Sigmoid colon (tissue), 7 donors: ENCODE data around the gene ARHGDIB. TPM values are rescaled to one million over a fixed set of nuclear protein-coding genes. Genes with fewer than 3 reads are reported as not detected.
A peak's percentile ranks its signal among the peaks of the same experiment; 100 is the strongest.

ENCODE experiments used
- DNase-seq: peaks from one replicate; pipeline ENCODE4 v3.0.0-alpha.2; 2019
- H3K27ac ChIP-seq, 4 donors: fragments of 200-600 bp; sonication (generic); one replicate each; pipeline ENCODE4 v1.5.1; 2016 to 2019; ENCODE audit warnings: mild to moderate bottlenecking in 1 of 4
- H3K27me3 ChIP-seq, 3 donors: fragments of 200-600 bp; sonication (generic); one replicate each; pipeline ENCODE4 v1.5.1; 2019; ENCODE audit warnings: mild to moderate bottlenecking in 1 of 3
- H3K36me3 ChIP-seq, 4 donors: fragments of 200-600 bp; sonication (generic); one replicate each; pipeline ENCODE4 v1.5.1; 2016 to 2019
- H3K4me1 ChIP-seq, 4 donors: fragments of 200-600 bp; sonication (generic); one replicate each; pipeline ENCODE4 v1.5.1; 2017 to 2019
- H3K4me3 ChIP-seq, 4 donors: fragments of 200-600 bp; sonication (generic); one replicate each; pipeline ENCODE4 v1.5.1; 2017 to 2019; ENCODE audit warnings: mild to moderate bottlenecking in 2 of 4, moderate library complexity in 1 of 4
- H3K9me3 ChIP-seq, 4 donors: fragments of 200-600 bp in 3 of 4; sonication (generic) in 3 of 4; one replicate each; pipeline versions ENCODE4 v1.5.1 to v1.6.1; 2013 to 2019
- EP300 ChIP-seq, 4 donors: sonication (generic); formaldehyde crosslinking; IDR thresholded peaks; one replicate each; pipeline ENCODE4 v1.6.1; 2017; ENCODE audit warnings: antibody characterized with exemption in 4 of 4
- POLR2A ChIP-seq, 2 donors: fragments of 450-650 bp; IDR thresholded peaks; one replicate each; pipeline ENCODE4 v1.6.1; 2016; ENCODE audit warnings: antibody characterized with exemption in 2 of 2, mild to moderate bottlenecking in 2 of 2, moderate library complexity in 2 of 2
- POLR2AphosphoS5 ChIP-seq, 4 donors: sonication (generic); formaldehyde crosslinking; IDR thresholded peaks; one replicate each; pipeline ENCODE4 v1.6.1; 2017; ENCODE audit warnings: antibody characterized with exemption in 4 of 4
- WGBS, 2 donors: extraction: QIAGEN DNeasy Blood & Tissue Kit; methylation state at CpG; one replicate each; pipeline ENCODE4 v1.1.7; 2013; 5-methylcytosine and 5-hydroxymethylcytosine counted together
- intact Hi-C: fragments of 100-400 bp; cut with DNase I; formaldehyde crosslinking; loops from one replicate; pipeline ENCODE4 v1.15.1; 2023
- polyA plus RNA-seq, 3 donors: library from polyadenylated mRNA; stranded (reverse); fragments of 200-250 nt; gene quantifications; one replicate each; pipeline ENCODE4 v1.2.3, GENCODE V29; 2013
- total RNA-seq, 4 donors: library from RNA; depleted of rRNA; stranded (reverse); fragments of >200 nt; gene quantifications; one replicate each; pipeline ENCODE4 v1.1.0, GENCODE V29; 2016
- TF ChIP-seq, protein P1 (sequence below), 4 experiments: fragments of 450-650 bp in 3 of 4; fragments of 200-600 bp in 1 of 4; IDR thresholded peaks; one replicate each; pipeline ENCODE4 v1.5.1; 2016 to 2019; ENCODE audit warnings: antibody characterized with exemption in 4 of 4, mild to moderate bottlenecking in 3 of 4, moderate library complexity in 2 of 4
- donor health status: healthy with polysubstance abuse.
- donor health status: Bipolar disorder and iron deficiency.
- donor health status: healthy.

Gene ARHGDIB
- total and polyA plus RNA-seq, 7 donors: 21.0 to 304 (median 71.4) TPM

DNA sequence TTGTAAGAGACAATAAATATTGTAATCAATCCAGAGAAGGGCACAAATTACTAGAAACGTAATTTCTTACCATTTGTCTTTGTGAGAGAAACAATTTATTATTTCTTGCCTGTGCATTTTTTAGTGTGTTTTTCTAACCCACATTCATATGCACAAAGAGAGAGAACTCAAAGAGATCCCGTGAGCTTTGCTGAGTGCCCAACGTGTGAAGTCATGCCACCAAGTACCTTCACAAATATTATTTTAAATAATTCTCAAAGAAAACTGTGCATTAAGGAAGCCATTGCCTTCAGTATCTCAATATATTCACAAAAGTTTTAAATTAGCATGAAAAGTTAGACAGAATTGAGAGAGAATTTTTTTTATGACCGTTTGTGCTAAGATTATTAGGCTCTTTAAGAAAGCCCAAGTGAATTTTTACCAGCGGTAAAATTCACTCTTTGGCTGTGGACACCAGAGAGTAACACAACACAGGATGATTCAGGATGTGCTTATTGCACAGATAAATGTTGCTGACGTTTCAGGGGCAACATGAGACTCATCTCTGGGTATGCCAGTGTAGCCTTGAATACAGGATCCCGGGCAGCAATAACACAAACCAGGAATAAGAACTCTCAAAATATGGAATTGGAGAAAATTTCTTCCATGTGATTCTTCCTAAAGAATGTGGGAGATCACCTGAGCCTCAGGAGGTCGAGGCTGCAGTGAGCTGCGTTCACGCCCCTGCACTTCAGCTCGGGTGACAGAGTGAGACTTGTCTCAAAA, 2.9 kb downstream of the ARHGDIB start:
- peak overlapping the region in 1 of 4 donors; percentile 42 for H3K4me3 ChIP-seq
- WGBS, 2 donors: 51 to 78% methylated on average over 11 of the region's 11 CpGs
- no peaks in the 10 kb centered on the region for H3K9me3 ChIP-seq
- no peak for DNase-seq
- no peaks in the 10 kb centered on the region for H3K36me3 ChIP-seq
- peak overlapping the region in 2 of 4 donors; percentile 65 to 77 for H3K27ac ChIP-seq
- TF ChIP-seq EP300 (IDR thresholded peaks at IDR 0.05): no peak
- TF ChIP-seq, protein P1, sequence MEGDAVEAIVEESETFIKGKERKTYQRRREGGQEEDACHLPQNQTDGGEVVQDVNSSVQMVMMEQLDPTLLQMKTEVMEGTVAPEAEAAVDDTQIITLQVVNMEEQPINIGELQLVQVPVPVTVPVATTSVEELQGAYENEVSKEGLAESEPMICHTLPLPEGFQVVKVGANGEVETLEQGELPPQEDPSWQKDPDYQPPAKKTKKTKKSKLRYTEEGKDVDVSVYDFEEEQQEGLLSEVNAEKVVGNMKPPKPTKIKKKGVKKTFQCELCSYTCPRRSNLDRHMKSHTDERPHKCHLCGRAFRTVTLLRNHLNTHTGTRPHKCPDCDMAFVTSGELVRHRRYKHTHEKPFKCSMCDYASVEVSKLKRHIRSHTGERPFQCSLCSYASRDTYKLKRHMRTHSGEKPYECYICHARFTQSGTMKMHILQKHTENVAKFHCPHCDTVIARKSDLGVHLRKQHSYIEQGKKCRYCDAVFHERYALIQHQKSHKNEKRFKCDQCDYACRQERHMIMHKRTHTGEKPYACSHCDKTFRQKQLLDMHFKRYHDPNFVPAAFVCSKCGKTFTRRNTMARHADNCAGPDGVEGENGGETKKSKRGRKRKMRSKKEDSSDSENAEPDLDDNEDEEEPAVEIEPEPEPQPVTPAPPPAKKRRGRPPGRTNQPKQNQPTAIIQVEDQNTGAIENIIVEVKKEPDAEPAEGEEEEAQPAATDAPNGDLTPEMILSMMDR (IDR thresholded peaks at IDR 0.05): no peak
- no peak for TF ChIP-seq POLR2AphosphoS5 (IDR thresholded peaks at IDR 0.05)
- TF ChIP-seq POLR2A (IDR thresholded peaks at IDR 0.05): no peak
- H3K4me1 ChIP-seq: peaks cover 0 to 13% (median 8%) of the 10 kb centered on the region in 4 donors
- intact Hi-C loops: no loop called here
- no peaks in the 10 kb centered on the region for H3K27me3 ChIP-seq

DNA sequence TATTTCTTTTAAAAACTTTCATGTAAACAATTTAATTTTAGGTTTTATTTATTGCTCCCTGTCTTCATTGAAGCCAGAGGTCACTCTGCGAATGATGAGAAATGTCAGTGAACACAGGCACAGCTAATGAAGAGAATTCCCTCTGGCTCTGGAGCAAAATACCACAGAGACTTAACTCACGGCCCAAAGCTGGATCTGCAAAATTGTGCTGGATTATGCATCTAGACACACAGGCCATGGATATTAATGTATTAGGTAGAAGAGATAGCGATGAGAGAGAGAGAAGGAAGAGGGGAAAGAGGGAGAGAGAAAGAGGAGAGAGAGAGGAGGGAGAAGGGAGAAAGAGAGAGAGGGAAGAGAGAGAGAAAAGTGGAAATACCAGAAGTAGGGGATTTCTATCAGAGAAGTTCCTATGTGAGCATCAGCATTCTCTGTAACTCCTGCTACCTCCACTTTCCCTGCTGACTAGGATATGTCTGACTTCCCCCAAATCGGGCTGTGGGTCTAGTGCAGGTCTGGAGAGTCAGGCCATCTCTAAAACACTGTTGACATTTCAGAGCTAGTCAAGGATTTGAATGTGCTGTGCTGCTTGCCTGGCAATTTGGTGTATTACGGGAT, 3.7 kb downstream of the ARHGDIB start:
- WGBS, 2 donors: 55 to 80% methylated on average over 5 of the region's 5 CpGs
- Histone ChIP-seq H3K27ac (peak overlapping the region in 3 of 4 donors; percentile 24 to 77 (median 65)), H3K36me3 (no peaks in the 10 kb centered on the region), H3K27me3 (no peaks in the 10 kb centered on the region), H3K4me3 (no peak overlapping the region), H3K9me3 (no peaks in the 10 kb centered on the region), H3K4me1 (peaks cover 0 to 16% (median 9%) of the 10 kb centered on the region in 4 donors)
- intact Hi-C loops: no loop called here
- no peak for DNase-seq
- TF ChIP-seq, protein P1 (IDR thresholded peaks at IDR 0.05): no peak
- TF ChIP-seq POLR2A (IDR thresholded peaks at IDR 0.05): no peak
- no peak for TF ChIP-seq EP300 (IDR thresholded peaks at IDR 0.05)
- no peak for TF ChIP-seq POLR2AphosphoS5 (IDR thresholded peaks at IDR 0.05)

DNA sequence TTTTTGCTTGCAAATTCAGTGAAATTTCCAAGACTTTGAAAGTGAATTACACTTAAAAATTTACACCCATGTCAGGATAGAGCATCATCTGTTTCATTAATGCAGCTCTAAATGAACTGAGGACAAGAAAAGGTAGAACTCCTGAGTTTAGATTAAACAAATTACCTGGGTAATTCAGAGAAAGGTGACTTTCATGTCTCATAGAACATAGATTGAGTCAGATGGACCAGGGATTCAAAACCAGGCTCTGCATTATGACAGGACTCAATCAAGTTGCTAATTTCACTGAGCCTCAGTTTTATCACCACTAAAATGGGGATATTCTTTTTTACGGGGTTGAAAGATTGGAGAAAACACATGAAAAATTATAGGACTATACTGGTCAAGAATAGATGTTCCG, 4.5 kb downstream of the ARHGDIB start:
- 52 to 83% methylated on average over 2 of the region's 2 CpGs for WGBS, 2 donors
- no peak for DNase-seq
- Histone ChIP-seq H3K9me3 (no peaks in the 10 kb centered on the region), H3K36me3 (no peaks in the 10 kb centered on the region), H3K27ac (peak overlapping the region in 3 of 4 donors; percentile 24 to 77 (median 65)), H3K4me3 (no peak overlapping the region), H3K27me3 (no peaks in the 10 kb centered on the region), H3K4me1 (peaks cover 0 to 23% (median 16%) of the 10 kb centered on the region in 4 donors)
- TF ChIP-seq EP300 (IDR thresholded peaks at IDR 0.05): no peak
- TF ChIP-seq POLR2A (IDR thresholded peaks at IDR 0.05): no peak
- TF ChIP-seq POLR2AphosphoS5 (IDR thresholded peaks at IDR 0.05): no peak
- TF ChIP-seq, protein P1 (IDR thresholded peaks at IDR 0.05): no peak
- intact Hi-C loops: no loop called here

DNA sequence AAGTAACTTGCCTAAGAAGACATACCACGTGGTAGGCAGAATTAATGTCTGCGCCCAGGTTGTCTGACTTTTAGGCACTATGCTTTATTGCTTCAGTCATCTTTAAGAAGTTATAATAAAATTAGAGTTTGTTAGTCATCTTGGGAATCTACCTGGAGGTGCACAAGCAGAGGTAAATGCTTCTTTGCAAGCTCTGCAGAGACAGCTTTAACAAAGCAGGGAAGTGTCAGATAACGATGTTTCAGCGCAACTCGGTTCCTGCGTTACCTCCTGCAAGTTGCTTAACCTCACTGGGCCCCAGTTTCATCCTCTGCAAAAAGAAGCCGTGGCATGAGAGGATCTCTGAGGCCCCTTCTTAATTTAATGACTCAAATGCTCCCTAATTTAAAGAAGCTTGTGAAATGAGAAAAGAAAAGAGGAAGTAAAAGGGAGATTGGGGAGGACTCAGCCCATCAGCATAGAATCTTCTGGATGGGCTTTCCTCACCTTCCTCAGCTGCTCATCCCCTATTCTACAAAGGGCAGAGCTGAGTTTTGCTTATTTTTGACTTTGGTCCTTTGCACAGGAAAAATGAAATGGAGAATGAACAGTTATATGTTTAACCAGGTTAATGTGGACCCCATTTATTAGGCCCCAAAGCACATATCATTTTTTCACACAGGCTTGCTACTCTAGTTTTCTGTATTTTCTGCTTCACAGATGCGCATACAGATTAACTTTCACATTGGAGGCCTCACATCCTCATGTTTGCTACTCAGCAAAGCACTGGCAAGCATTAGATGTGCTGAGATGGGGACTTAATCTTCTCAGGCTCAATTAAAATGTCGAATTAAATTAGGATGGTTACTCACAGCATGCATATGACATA, 5.1 kb downstream of the ARHGDIB start:
- H3K9me3 ChIP-seq: no peaks in the 10 kb centered on the region
- no peaks in the 10 kb centered on the region for H3K36me3 ChIP-seq
- intact Hi-C loops: no loop called here
- H3K27me3 ChIP-seq: no peaks in the 10 kb centered on the region
- TF ChIP-seq POLR2A (IDR thresholded peaks at IDR 0.05): no peak
- TF ChIP-seq, protein P1 (IDR thresholded peaks at IDR 0.05): no peak
- TF ChIP-seq EP300 (IDR thresholded peaks at IDR 0.05): no peak
- no peak for TF ChIP-seq POLR2AphosphoS5 (IDR thresholded peaks at IDR 0.05)
- H3K4me3 ChIP-seq: no peak overlapping the region
- DNase-seq: no peak
- WGBS, 2 donors: 51 to 79% methylated on average over 9 of the region's 9 CpGs
- H3K4me1 ChIP-seq: peaks cover 0 to 29% (median 20%) of the 10 kb centered on the region in 4 donors
- H3K27ac ChIP-seq: peak overlapping the region in 2 of 4 donors; percentile 65 to 77
